Upper lobe of left lung (tissue), 6 donors: ENCODE results near the gene FAT2. TPM values are rescaled to one million over a fixed set of nuclear protein-coding genes. Genes with fewer than 3 reads are reported as not detected.

Experiments used
- ATAC-seq, 2 donors: fragments of 200-7000 bp; cut with Tn5 transposase; one replicate each; pipeline ENCODE4 v1.9.1; 2022; ENCODE audit warnings: mild to moderate bottlenecking in 2 of 2, moderate library complexity in 2 of 2; ENCODE audit not compliant: low FRiP score in 2 of 2
- DNase-seq, 2 donors: peaks; one replicate each; pipeline ENCODE4 v3.0.0-alpha.2; 2019 to 2020
- H3K27ac ChIP-seq, 4 donors: fragments of 200-600 bp; sonication (generic); one replicate each; pipeline ENCODE4 v1.5.1; 2016 to 2019
- H3K27me3 ChIP-seq, 4 donors: fragments of 200-600 bp; sonication (generic); one replicate each; pipeline ENCODE4 v1.5.1; 2017 to 2019
- H3K36me3 ChIP-seq, 4 donors: fragments of 200-600 bp; sonication (generic); one replicate each; pipeline ENCODE4 v1.5.1; 2016 to 2019
- H3K4me1 ChIP-seq, 4 donors: fragments of 200-600 bp; sonication (generic); one replicate each; pipeline ENCODE4 v1.5.1; 2018 to 2019
- H3K4me3 ChIP-seq, 4 donors: fragments of 200-600 bp; sonication (generic); one replicate each; pipeline ENCODE4 v1.5.1; 2017 to 2019; ENCODE audit warnings: mild to moderate bottlenecking in 2 of 4, moderate library complexity in 1 of 4
- H3K9me3 ChIP-seq, 4 donors: fragments of 200-600 bp; sonication (generic); one replicate each; pipeline ENCODE4 v1.5.1; 2018 to 2019
- EP300 ChIP-seq, 4 donors: sonication (generic); formaldehyde crosslinking; IDR thresholded peaks; one replicate each; pipeline ENCODE4 v1.5.1; 2017; ENCODE audit warnings: antibody characterized with exemption in 4 of 4, control low read depth in 2 of 4
- POLR2A ChIP-seq, 4 donors: fragments of 450-650 bp; IDR thresholded peaks; one replicate each; pipeline ENCODE4 v1.5.1; 2016 to 2017; ENCODE audit warnings: antibody characterized with exemption in 4 of 4, mild to moderate bottlenecking in 2 of 4
- POLR2AphosphoS5 ChIP-seq, 2 donors: sonication (generic); formaldehyde crosslinking; IDR thresholded peaks; one replicate each; pipeline ENCODE4 v1.5.1; 2017; ENCODE audit warnings: antibody characterized with exemption in 2 of 2
- WGBS, 2 donors: methylation state at CpG; one replicate each; pipeline ENCODE4 v1.1.5; 2017 to 2018; 5-methylcytosine and 5-hydroxymethylcytosine counted together
- total RNA-seq, 6 donors: library from RNA; depleted of rRNA in 4 of 6; stranded (reverse); fragments of >200 nt in 4 of 6; gene quantifications; one replicate each; pipeline versions ENCODE4 v1.1.0 to v1.2.1, GENCODE V29; 2016 to 2021
- TF ChIP-seq, protein P1 (sequence below), 6 experiments: fragments of 450-650 bp in 4 of 6; fragments of 200-600 bp in 2 of 6; sonication (generic) in 2 of 6; IDR thresholded peaks; one replicate each; pipeline ENCODE4 v1.5.1; 2016 to 2019; ENCODE audit warnings: antibody characterized with exemption in 6 of 6
- donor health status: DM: no; HTN: no; CAD: no; lungs with moderate emphysema.
- donor health status: DM: no; HTN: yes; CAD: no; lungs with severe emphysema.

The FAT2 gene
- total RNA-seq, 6 donors from 2014 or later = under 0.01 to 2.3 (median 0.06) TPM; not detected in 1

GRCh38 chr5:151565971-151566370 lies 25.2 kb downstream of the FAT2 start:
- no peak for TF ChIP-seq POLR2A (IDR thresholded peaks at IDR 0.05)
- no peak for TF ChIP-seq POLR2AphosphoS5 (IDR thresholded peaks at IDR 0.05)
- TF ChIP-seq, protein P1, sequence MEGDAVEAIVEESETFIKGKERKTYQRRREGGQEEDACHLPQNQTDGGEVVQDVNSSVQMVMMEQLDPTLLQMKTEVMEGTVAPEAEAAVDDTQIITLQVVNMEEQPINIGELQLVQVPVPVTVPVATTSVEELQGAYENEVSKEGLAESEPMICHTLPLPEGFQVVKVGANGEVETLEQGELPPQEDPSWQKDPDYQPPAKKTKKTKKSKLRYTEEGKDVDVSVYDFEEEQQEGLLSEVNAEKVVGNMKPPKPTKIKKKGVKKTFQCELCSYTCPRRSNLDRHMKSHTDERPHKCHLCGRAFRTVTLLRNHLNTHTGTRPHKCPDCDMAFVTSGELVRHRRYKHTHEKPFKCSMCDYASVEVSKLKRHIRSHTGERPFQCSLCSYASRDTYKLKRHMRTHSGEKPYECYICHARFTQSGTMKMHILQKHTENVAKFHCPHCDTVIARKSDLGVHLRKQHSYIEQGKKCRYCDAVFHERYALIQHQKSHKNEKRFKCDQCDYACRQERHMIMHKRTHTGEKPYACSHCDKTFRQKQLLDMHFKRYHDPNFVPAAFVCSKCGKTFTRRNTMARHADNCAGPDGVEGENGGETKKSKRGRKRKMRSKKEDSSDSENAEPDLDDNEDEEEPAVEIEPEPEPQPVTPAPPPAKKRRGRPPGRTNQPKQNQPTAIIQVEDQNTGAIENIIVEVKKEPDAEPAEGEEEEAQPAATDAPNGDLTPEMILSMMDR (IDR thresholded peaks at IDR 0.05) = no peak
- TF ChIP-seq EP300 (IDR thresholded peaks at IDR 0.05) = no peak
- Histone ChIP-seq H3K36me3 (no peaks in the 10 kb centered on the region), H3K9me3 (no peaks in the 10 kb centered on the region), H3K27me3 (no peaks in the 10 kb centered on the region), H3K4me1 (no peaks in the 10 kb centered on the region), H3K27ac (no peak overlapping the region), H3K4me3 (no peak overlapping the region)
- ATAC-seq = no peak
- 91 to 97% methylated on average over 11 of the region's 11 CpGs for WGBS, 2 donors
- DNase-seq = no peak

- Histone ChIP-seq H3K9me3 (no peaks in the 10 kb centered on the region), H3K4me1 (no peaks in the 10 kb centered on the region), H3K27ac (no peak overlapping the region), H3K27me3 (no peaks in the 10 kb centered on the region), H3K36me3 (no peaks in the 10 kb centered on the region), H3K4me3 (no peak overlapping the region)
- DNase-seq (no peak), ATAC-seq (no peak)
- TF ChIP-seq POLR2A (IDR thresholded peaks at IDR 0.05) (no peak), POLR2AphosphoS5 (IDR thresholded peaks at IDR 0.05) (no peak), EP300 (IDR thresholded peaks at IDR 0.05) (no peak)
- TF ChIP-seq, protein P1 (IDR thresholded peaks at IDR 0.05) = no peak
- WGBS, 2 donors = 65 to 67% methylated on average over 8 of the region's 8 CpGs
Measured at GRCh38 chr5:151562019-151562707, 29.0 kb downstream of the FAT2 start.

GRCh38 chr5:151557951-151558350 lies 33.2 kb downstream of the FAT2 start:
- H3K4me3 ChIP-seq = no peak overlapping the region
- ATAC-seq (no peak), DNase-seq (no peak)
- H3K27me3 ChIP-seq = no peaks in the 10 kb centered on the region
- H3K4me1 ChIP-seq = no peaks in the 10 kb centered on the region
- TF ChIP-seq POLR2A (IDR thresholded peaks at IDR 0.05) (no peak), EP300 (IDR thresholded peaks at IDR 0.05) (no peak), POLR2AphosphoS5 (IDR thresholded peaks at IDR 0.05) (no peak)
- TF ChIP-seq, protein P1 (IDR thresholded peaks at IDR 0.05) = no peak
- 77 to 79% methylated on average over 6 of the region's 6 CpGs for WGBS, 2 donors
- no peak overlapping the region for H3K27ac ChIP-seq
- H3K36me3 ChIP-seq = no peaks in the 10 kb centered on the region
- no peaks in the 10 kb centered on the region for H3K9me3 ChIP-seq

DNA sequence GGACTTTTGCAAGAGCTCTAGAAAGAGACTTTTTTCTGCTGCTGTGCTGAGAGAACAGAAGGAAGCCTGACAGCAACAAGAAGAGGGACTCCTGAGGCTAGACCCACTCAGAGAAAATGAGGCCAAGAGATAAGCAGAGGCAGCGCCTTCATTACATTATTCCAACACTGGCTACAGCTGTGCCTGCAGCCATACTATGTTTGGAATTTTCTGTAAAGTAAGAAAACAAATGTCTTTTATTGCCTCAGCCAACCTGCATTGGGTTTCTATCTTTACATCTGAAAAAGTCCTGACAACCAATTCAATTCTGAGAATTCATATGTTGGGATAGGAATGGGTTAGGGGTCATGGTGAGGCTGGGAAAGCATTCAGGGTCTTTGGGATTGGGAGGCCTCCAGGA lies 33.7 kb downstream of the FAT2 start:
- DNase-seq = no peak
- no peak for ATAC-seq
- TF ChIP-seq POLR2AphosphoS5 (IDR thresholded peaks at IDR 0.05) (no peak), EP300 (IDR thresholded peaks at IDR 0.05) (no peak), POLR2A (IDR thresholded peaks at IDR 0.05) (no peak)
- TF ChIP-seq, protein P1 (IDR thresholded peaks at IDR 0.05) = no peak

DNA sequence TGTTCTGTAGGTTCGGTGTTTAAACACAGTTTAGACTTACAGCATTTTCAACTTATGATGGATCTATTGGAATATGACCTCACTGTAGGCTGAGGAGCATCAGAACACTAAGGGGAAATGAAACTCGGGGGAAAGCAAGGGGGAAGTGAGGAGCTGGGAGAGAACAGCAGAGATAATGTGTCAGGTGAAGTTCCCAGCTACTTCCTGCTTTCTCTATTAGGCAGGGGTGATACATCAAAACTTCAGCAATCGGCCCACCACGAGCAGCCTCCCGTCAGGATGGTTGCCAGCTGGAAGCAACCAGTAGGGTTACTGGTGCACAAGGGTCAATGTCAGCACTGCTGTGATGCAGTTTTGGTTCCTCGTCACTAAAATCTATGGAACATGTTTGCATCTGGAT lies 34.3 kb downstream of the FAT2 start:
- Histone ChIP-seq H3K27ac (no peak overlapping the region), H3K27me3 (no peaks in the 10 kb centered on the region), H3K9me3 (no peaks in the 10 kb centered on the region), H3K4me1 (no peaks in the 10 kb centered on the region), H3K4me3 (no peak overlapping the region), H3K36me3 (no peaks in the 10 kb centered on the region)
- TF ChIP-seq POLR2A (IDR thresholded peaks at IDR 0.05) (no peak), EP300 (IDR thresholded peaks at IDR 0.05) (no peak), POLR2AphosphoS5 (IDR thresholded peaks at IDR 0.05) (no peak)
- TF ChIP-seq, protein P1 (IDR thresholded peaks at IDR 0.05) = no peak
- WGBS, 2 donors = 46% methylated on average over 6 of the region's 6 CpGs
- peak in 1 of 2 donors; percentile 71 for ATAC-seq
- no peak for DNase-seq

More for the DNA sequence above, 33.7 kb downstream of the FAT2 start:
- H3K4me3 ChIP-seq = no peak overlapping the region
- no peaks in the 10 kb centered on the region for H3K4me1 ChIP-seq
- no peak overlapping the region for H3K27ac ChIP-seq
- no peaks in the 10 kb centered on the region for H3K9me3 ChIP-seq
- H3K27me3 ChIP-seq = no peaks in the 10 kb centered on the region
- no peaks in the 10 kb centered on the region for H3K36me3 ChIP-seq
- 83 to 87% methylated on average over 1 of the region's 1 CpG for WGBS, 2 donors
